HepG2 (cell line): Measurements from ENCODE around the gene RNU6-1. TPM values are rescaled to one million over a fixed set of nuclear protein-coding genes. Genes with fewer than 3 reads are reported as not detected.

ENCODE experiments used
- EED ChIP-seq: sonication (generic); formaldehyde crosslinking; IDR thresholded peaks from 2 replicates; pipeline ENCODE4 v1.5.0; 2020; ENCODE audit warnings: mild to moderate bottlenecking, missing genetic modification reagents
- HIVEP1 ChIP-seq: sonication (generic); formaldehyde crosslinking; IDR thresholded peaks from 2 replicates; pipeline ENCODE4 v1.4.0; 2020; ENCODE audit warnings: mild to moderate bottlenecking, missing genetic modification reagents
- HMG20B ChIP-seq: conservative IDR thresholded peaks from 2 replicates; pipeline ENCODE4 v1.6.1; 2016; ENCODE audit warnings: missing genetic modification reagents, missing compliant biosample characterization
- HNRNPL ChIP-seq: fragments of 200-400 bp; formaldehyde crosslinking; IDR thresholded peaks from 2 replicates; pipeline ENCODE4 v1.6.1; 2017; ENCODE audit warnings: mild to moderate bottlenecking, low read depth, low read length
- HOXA3 ChIP-seq: sonication (generic); formaldehyde crosslinking; IDR thresholded peaks from 2 replicates; pipeline ENCODE4 v1.5.0; 2020; ENCODE audit warnings: missing genetic modification reagents
- KAT7 ChIP-seq: IDR thresholded peaks from 2 replicates; pipeline ENCODE4 v1.6.1; 2018; ENCODE audit warnings: borderline replicate concordance, missing compliant biosample characterization
- NFYC ChIP-seq: IDR thresholded peaks from 2 replicates; pipeline ENCODE4 v1.6.1; 2016; ENCODE audit warnings: missing genetic modification reagents, missing compliant biosample characterization
- PATZ1 ChIP-seq: sonication (generic); formaldehyde crosslinking; IDR thresholded peaks from 2 replicates; pipeline ENCODE4 v1.4.0; 2020; ENCODE audit warnings: missing genetic modification reagents
- PCBP1 ChIP-seq: fragments of 200-400 bp; formaldehyde crosslinking; IDR thresholded peaks from 2 replicates; pipeline ENCODE4 v1.6.1; 2017; ENCODE audit warnings: mild to moderate bottlenecking, low read depth, low read length, borderline replicate concordance
- POLR2G ChIP-seq: fragments of 200-400 bp; formaldehyde crosslinking; IDR thresholded peaks from 2 replicates; pipeline ENCODE4 v1.6.1; 2018; ENCODE audit warnings: mild to moderate bottlenecking, low read depth, low read length, moderate library complexity
- SRY ChIP-seq: sonication (generic); formaldehyde crosslinking; IDR thresholded peaks from 2 replicates; pipeline ENCODE4 v1.8.0; 2022; ENCODE audit warnings: mild to moderate bottlenecking, missing genetic modification reagents
- TAF15 ChIP-seq: fragments of 200-400 bp; formaldehyde crosslinking; IDR thresholded peaks from one replicate; pipeline ENCODE4 v1.6.1; 2018; ENCODE audit warnings: mild to moderate bottlenecking, low read depth, low read length; ENCODE audit not compliant: poor library complexity, severe bottlenecking
- YEATS4 ChIP-seq: sonication (generic); formaldehyde crosslinking; IDR thresholded peaks from 2 replicates; pipeline ENCODE4 v1.4.0; 2020; ENCODE audit warnings: missing genetic modification reagents, borderline replicate concordance
- ZFP41 ChIP-seq: sonication (generic); formaldehyde crosslinking; IDR thresholded peaks from 2 replicates; pipeline ENCODE4 v1.4.0; 2020; ENCODE audit warnings: mild to moderate bottlenecking, missing genetic modification reagents, borderline replicate concordance
- ZNF274 ChIP-seq: sonication (generic); formaldehyde crosslinking; IDR thresholded peaks from 2 replicates; pipeline ENCODE4 v1.5.1; 2020; ENCODE audit warnings: mild to moderate bottlenecking, missing genetic modification reagents
- ZNF331 ChIP-seq: sonication (generic); formaldehyde crosslinking; IDR thresholded peaks from 2 replicates; pipeline ENCODE4 v1.4.0; 2020; ENCODE audit warnings: missing genetic modification reagents
- ZNF589 ChIP-seq: sonication (generic); formaldehyde crosslinking; conservative IDR thresholded peaks from 2 replicates; pipeline ENCODE4 v1.8.0; 2022; ENCODE audit warnings: mild to moderate bottlenecking, moderate library complexity, missing genetic modification reagents
- ZNF747 ChIP-seq: sonication (generic); formaldehyde crosslinking; IDR thresholded peaks from 2 replicates; pipeline ENCODE4 v1.8.1; 2023; ENCODE audit warnings: missing genetic modification reagents, mild to moderate bottlenecking, borderline replicate concordance
- ZNF749 ChIP-seq: sonication (generic); formaldehyde crosslinking; IDR thresholded peaks from 2 replicates; pipeline ENCODE4 v1.8.0; 2022; ENCODE audit warnings: mild to moderate bottlenecking, missing genetic modification reagents, moderate library complexity, borderline replicate concordance
- ZNF768 ChIP-seq: sonication (generic); formaldehyde crosslinking; IDR thresholded peaks from 2 replicates; pipeline ENCODE4 v1.4.0; 2020; ENCODE audit warnings: missing genetic modification reagents
- ZNF784 ChIP-seq: sonication (generic); formaldehyde crosslinking; IDR thresholded peaks from 2 replicates; pipeline ENCODE4 v1.5.1; 2020; ENCODE audit warnings: missing genetic modification reagents, mild to moderate bottlenecking, borderline replicate concordance
- ZNF800 ChIP-seq: sonication (generic); formaldehyde crosslinking; IDR thresholded peaks from 2 replicates; pipeline ENCODE4 v1.4.0; 2020; ENCODE audit warnings: missing genetic modification reagents
- ZNF816 ChIP-seq: sonication (generic); formaldehyde crosslinking; IDR thresholded peaks from 2 replicates; pipeline ENCODE4 v1.8.0; 2022; ENCODE audit warnings: missing genetic modification reagents, mild to moderate bottlenecking, borderline replicate concordance
- polyA plus RNA-seq, 8 experiments: library from polyadenylated mRNA; depleted of rRNA in 3 of 8; stranded (reverse) in 7 of 8; unstranded in 1 of 8; fragments of >200 nt; fragmentation: Illumina TruSeq in 4 of 8; extraction: Trizol in 4 of 8; gene quantifications; 2 replicates each; pipeline versions ENCODE4 v1.2.1 to v1.2.3, GENCODE V29; 2011 to 2016; ENCODE audit warnings: low read depth in 4 of 8, missing spikeins in 1 of 8, mixed read lengths in 1 of 8; ENCODE audit not compliant: insufficient read depth in 1 of 8
- total RNA-seq, 5 experiments: library from RNA; depleted of rRNA; stranded (reverse); fragments of >200 nt; fragmentation: Illumina TruSeq; extraction: Trizol; gene quantifications; 2 replicates each; pipeline ENCODE4 v1.2.3, GENCODE V29; 2016; ENCODE audit warnings: low read depth in 1 of 5

RNU6-1 gene
- total and polyA plus RNA-seq, 2 of the 13 experiments (the other 11 are each of a cell fraction or from before 2014, with no cell fraction given) = under 0.01 TPM; not detected in 1

- TF ChIP-seq KAT7 (CRISPR knock-in tag) (peak; percentile 50; the same call in 1 of the 2 replicates), ZNF816 (peak; percentile 60; the same call in 1 of the 2 replicates), ZFP41 (CRISPR knock-in tag) (0 out of 2 replicates have a peak, but pooled peaks have one; percentile 33), ZNF331 (peak; percentile 70; the same call in 1 of the 2 replicates), HNRNPL (0 out of 2 replicates have a peak, but pooled peaks have one; percentile 36), TAF15 (no peak), HMG20B (CRISPR knock-in tag) (0 out of 2 replicates have a peak, but pooled peaks have one; percentile 14), ZNF274 (CRISPR knock-in tag) (peak; percentile 52; the same call in 1 of the 2 replicates), PCBP1 (no peak), POLR2G (0 out of 2 replicates have a peak, but pooled peaks have one; percentile 42), ZNF749 (CRISPR knock-in tag) (0 out of 2 replicates have a peak, but pooled peaks have one; percentile 28), ZNF747 (CRISPR knock-in tag) (0 out of 2 replicates have a peak, but pooled peaks have one; percentile 47), PATZ1 (CRISPR knock-in tag) (no peak), HIVEP1 (CRISPR knock-in tag) (no peak), EED (CRISPR knock-in tag) (no peak), NFYC (CRISPR knock-in tag) (0 out of 2 replicates have a peak, but pooled peaks have one; percentile 22), ZNF589 (no peak), ZNF784 (CRISPR knock-in tag) (no peak), ZNF800 (CRISPR knock-in tag) (0 out of 2 replicates have a peak, but pooled peaks have one; percentile 48), HOXA3 (CRISPR knock-in tag) (peak; percentile 45; the same call in 1 of the 2 replicates), ZNF768 (CRISPR knock-in tag) (peak; percentile 56; the same call in 1 of the 2 replicates), SRY (CRISPR knock-in tag) (0 out of 2 replicates have a peak, but pooled peaks have one; percentile 59), YEATS4 (CRISPR knock-in tag) (0 out of 2 replicates have a peak, but pooled peaks have one; percentile 23)
These were observed 984 bp downstream of the RNU6-1 start (continued) for GRCh38 chr15:67838789-67839332.
